H9 (cell line): ENCODE results near the gene B3GALNT2. TPM values are rescaled to one million over a fixed set of nuclear protein-coding genes. Genes with fewer than 3 reads are reported as not detected.

Source experiments
- DNase-seq: peaks from one replicate; pipeline ENCODE4 v3.0.0-alpha.2; 2017
- H2AFZ ChIP-seq: one replicate; pipeline ENCODE4 v1.6.1; 2013; ENCODE audit warnings: mild to moderate bottlenecking, low read length, control low read depth, moderate library complexity
- H2AK5ac ChIP-seq: 2 replicates; pipeline ENCODE4 v1.6.1; 2013; ENCODE audit warnings: low read length, control low read depth, mixed read lengths; ENCODE audit not compliant: insufficient read length
- H2BK120ac ChIP-seq: one replicate; pipeline ENCODE4 v1.6.1; 2013; ENCODE audit warnings: low read depth, mild to moderate bottlenecking, low read length, control low read depth, inconsistent platforms; ENCODE audit not compliant: poor library complexity, severe bottlenecking
- H2BK12ac ChIP-seq: 2 replicates; pipeline ENCODE4 v1.6.1; 2013; ENCODE audit warnings: low read length, control low read depth, mixed read lengths, low read depth; ENCODE audit not compliant: insufficient read length
- H2BK15ac ChIP-seq: 2 replicates; pipeline ENCODE4 v1.6.1; 2013; ENCODE audit warnings: low read depth, low read length, control low read depth
- H2BK20ac ChIP-seq: one replicate; pipeline ENCODE4 v1.6.1; 2013; ENCODE audit warnings: low read depth, mild to moderate bottlenecking, low read length, control low read depth, inconsistent platforms; ENCODE audit not compliant: poor library complexity, severe bottlenecking
- H2BK5ac ChIP-seq: 2 replicates; pipeline ENCODE4 v1.6.1; 2013; ENCODE audit warnings: low read length, control low read depth, mixed read lengths; ENCODE audit not compliant: insufficient read length
- H3K14ac ChIP-seq: 2 replicates; pipeline ENCODE4 v1.6.1; 2013; ENCODE audit warnings: low read length, control low read depth; ENCODE audit not compliant: insufficient read depth
- H3K18ac ChIP-seq: 2 replicates; pipeline ENCODE4 v1.6.1; 2013; ENCODE audit warnings: low read depth, mild to moderate bottlenecking, mixed read lengths, low read length, control low read depth; ENCODE audit not compliant: insufficient read length
- H3K23ac ChIP-seq: 2 replicates; pipeline ENCODE4 v1.6.1; 2013; ENCODE audit warnings: low read length, control low read depth, mixed read lengths, low read depth; ENCODE audit not compliant: insufficient read length
- H3K23me2 ChIP-seq: 2 replicates; pipeline ENCODE4 v1.6.1; 2013; ENCODE audit warnings: low read depth, mild to moderate bottlenecking, mixed read lengths, low read length, control low read depth; ENCODE audit not compliant: insufficient read length, poor library complexity, severe bottlenecking
- H3K27ac ChIP-seq: 2 replicates; pipeline ENCODE4 v1.5.1; 2013; ENCODE audit warnings: low read length, control low read depth, mixed read lengths, low read depth; ENCODE audit not compliant: insufficient read length
- H3K27me3 ChIP-seq: 2 replicates; pipeline ENCODE4 v1.6.1; 2013; ENCODE audit warnings: low read length, control low read depth, inconsistent platforms; ENCODE audit not compliant: insufficient read depth
- H3K4ac ChIP-seq: 2 replicates; pipeline ENCODE4 v1.6.1; 2013; ENCODE audit warnings: low read depth, mild to moderate bottlenecking, control low read depth, inconsistent platforms, low read length, moderate library complexity
- H3K4me1 ChIP-seq: 2 replicates; pipeline ENCODE4 v1.6.1; 2013; ENCODE audit warnings: low read length, control low read depth, inconsistent platforms; ENCODE audit not compliant: insufficient read depth
- H3K4me2 ChIP-seq: 2 replicates; pipeline ENCODE4 v1.6.1; 2013; ENCODE audit warnings: low read length, control low read depth, mixed read lengths; ENCODE audit not compliant: insufficient read length, insufficient read depth
- H3K56ac ChIP-seq: 2 replicates; pipeline ENCODE4 v1.6.1; 2013; ENCODE audit warnings: low read depth, mild to moderate bottlenecking, mixed read lengths, low read length, control low read depth; ENCODE audit not compliant: insufficient read length
- H3K79me1 ChIP-seq: 2 replicates; pipeline ENCODE4 v1.6.1; 2013; ENCODE audit warnings: low read depth, mild to moderate bottlenecking, moderate library complexity, low read length, control low read depth, inconsistent platforms; ENCODE audit not compliant: insufficient read depth, poor library complexity, severe bottlenecking
- H3K79me2 ChIP-seq: 2 replicates; pipeline ENCODE4 v1.6.1; 2013; ENCODE audit warnings: low read length, control low read depth, inconsistent platforms; ENCODE audit not compliant: insufficient read depth
- H3K9ac ChIP-seq: 2 replicates; pipeline ENCODE4 v1.6.1; 2013; ENCODE audit warnings: low read length, control low read depth, mixed read lengths; ENCODE audit not compliant: insufficient read length; ENCODE audit errors: extremely low read depth
- H3K9me3 ChIP-seq: one replicate; pipeline ENCODE4 v1.6.1; 2013; ENCODE audit warnings: low read depth, low read length, inconsistent platforms; ENCODE audit not compliant: control insufficient read depth
- H3T11ph ChIP-seq: one replicate; pipeline ENCODE4 v1.6.1; 2013; ENCODE audit warnings: mild to moderate bottlenecking, low read length, control low read depth, inconsistent platforms
- H4K20me1 ChIP-seq: one replicate; pipeline ENCODE4 v1.6.1; 2013; ENCODE audit not compliant: control insufficient read depth, insufficient read length, insufficient read depth
- H4K5ac ChIP-seq: 2 replicates; pipeline ENCODE4 v1.6.1; 2013; ENCODE audit warnings: low read depth, mild to moderate bottlenecking, mixed read lengths, low read length, control low read depth; ENCODE audit not compliant: insufficient read length
- H4K8ac ChIP-seq: replicated peaks from 2 replicates; pipeline ENCODE4 v1.6.1; 2013; ENCODE audit warnings: low read length, control low read depth, mixed read lengths, low read depth; ENCODE audit not compliant: insufficient read length
- H4K91ac ChIP-seq: 2 replicates; pipeline ENCODE4 v1.6.1; 2013; ENCODE audit warnings: low read depth, mild to moderate bottlenecking, moderate library complexity, mixed read lengths, low read length, control low read depth; ENCODE audit not compliant: insufficient read length
- H3K27ac Mint-ChIP-seq, 3 experiments: 2 replicates in 2 of 3; 3 replicates in 1 of 3; pipeline ENCODE4 v1.8.0; 2020 to 2021; ENCODE audit warnings: mixed read lengths in 3 of 3, mild to moderate bottlenecking in 1 of 3, moderate library complexity in 1 of 3
- H3K27me3 Mint-ChIP-seq: 2 replicates; pipeline ENCODE4 v1.8.0; 2021; ENCODE audit warnings: low read depth, mild to moderate bottlenecking, moderate library complexity, mixed read lengths
- H3K36me3 Mint-ChIP-seq, 3 experiments: 2 replicates in 2 of 3; 3 replicates in 1 of 3; pipeline ENCODE4 v1.8.0; 2020 to 2021; ENCODE audit warnings: low read depth in 3 of 3, mixed read lengths in 3 of 3; ENCODE audit not compliant: insufficient read depth in 1 of 3
- H3K4me1 Mint-ChIP-seq, 2 experiments: 2 replicates each; pipeline ENCODE4 v1.8.0; 2020; ENCODE audit warnings: mixed read lengths in 2 of 2
- H3K4me3 Mint-ChIP-seq, 2 experiments: 2 replicates in 1 of 2; 3 replicates in 1 of 2; pipeline ENCODE4 v1.8.0; 2020 to 2021; ENCODE audit warnings: mild to moderate bottlenecking in 2 of 2, mixed read lengths in 2 of 2, moderate library complexity in 1 of 2
- H3K9me3 Mint-ChIP-seq, 2 experiments: 2 replicates in 1 of 2; 3 replicates in 1 of 2; pipeline ENCODE4 v1.8.0; 2020; ENCODE audit warnings: mild to moderate bottlenecking in 2 of 2, mixed read lengths in 2 of 2, moderate library complexity in 1 of 2
- WGBS: extraction: QIAGEN DNeasy Blood & Tissue Kit; methylation state at CpG from one replicate; pipeline ENCODE4 v1.1.7; 2013; ENCODE audit warnings: missing lambda C conversion rate, low lambda C conversion rate, mixed read lengths; ENCODE audit not compliant: insufficient read length; ENCODE audit errors: extremely low coverage; 5-methylcytosine and 5-hydroxymethylcytosine counted together
- total RNA-seq: library from RNA; stranded (reverse); gene quantifications from 2 replicates; pipeline ENCODE4 v1.2.1, GENCODE V29; 2021
- TF ChIP-seq, protein P1 (sequence below): fragments of 200-600 bp; sonication (generic); conservative IDR thresholded peaks from 3 replicates; pipeline ENCODE4 v1.8.0; 2021; ENCODE audit warnings: antibody characterized with exemption, mild to moderate bottlenecking

Gene B3GALNT2
- total RNA-seq, 1 experiment from 2014 or later: 27.8 TPM

DNA sequence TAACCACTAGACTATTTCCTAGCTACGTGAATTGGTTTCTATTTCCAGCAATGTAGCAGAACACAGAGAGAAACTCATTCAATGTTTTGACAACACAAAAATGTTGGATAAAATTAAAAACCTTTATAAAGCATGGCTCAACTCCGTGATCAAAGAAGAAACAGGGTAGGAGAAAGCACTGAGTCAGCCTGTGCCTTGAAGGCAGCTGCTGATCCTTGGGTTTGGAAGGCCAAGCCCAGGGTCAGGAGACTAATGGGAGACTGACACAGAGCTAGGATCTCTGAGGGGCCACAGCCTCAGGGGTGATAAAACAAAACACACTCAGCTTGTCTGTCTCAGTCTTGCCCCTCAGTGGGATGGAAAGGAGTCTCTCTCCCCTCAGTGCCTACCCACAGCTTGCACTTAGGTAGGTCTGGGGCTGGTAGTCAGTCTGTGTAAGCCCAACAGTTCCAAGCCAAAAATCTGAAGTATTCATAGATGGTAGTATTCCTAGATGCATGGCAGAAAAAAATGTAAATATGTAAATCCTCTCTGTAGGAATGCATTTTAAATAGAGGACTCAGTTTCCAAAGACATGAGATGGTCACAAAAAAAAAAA is 53.3 kb downstream of the B3GALNT2 start:
- no peaks in the 10 kb centered on the region for H3K79me2 ChIP-seq
- no peak overlapping the region for H4K5ac ChIP-seq
- H3K4ac ChIP-seq: no peak overlapping the region
- no peak overlapping the region for H3K56ac ChIP-seq
- no peaks in the 10 kb centered on the region for H3K79me1 ChIP-seq
- Mint-ChIP-seq H3K27ac (peak overlapping the region in 2 of 3 experiments; percentile 61 to 67; a peak in 4 of 7 replicates), H3K36me3 (peaks cover 14 to 82% (median 39%) of the 10 kb centered on the region in 3 experiments; a peak in 6 of 7 replicates), H3K27me3 (no peaks in the 10 kb centered on the region), H3K9me3 (no peaks in the 10 kb centered on the region), H3K4me1 (no peaks in the 10 kb centered on the region; a peak in 1 of 4 replicates), H3K4me3 (no peak overlapping the region; a peak in 1 of 5 replicates)
- no peak overlapping the region for H3K9ac ChIP-seq
- H2BK12ac ChIP-seq: no peak overlapping the region
- no peaks in the 10 kb centered on the region for H4K20me1 ChIP-seq
- no peak for DNase-seq
- H2BK20ac ChIP-seq: no peak overlapping the region
- no peaks in the 10 kb centered on the region for H3K9me3 ChIP-seq
- H4K91ac ChIP-seq: no peak overlapping the region
- TF ChIP-seq, protein P1, sequence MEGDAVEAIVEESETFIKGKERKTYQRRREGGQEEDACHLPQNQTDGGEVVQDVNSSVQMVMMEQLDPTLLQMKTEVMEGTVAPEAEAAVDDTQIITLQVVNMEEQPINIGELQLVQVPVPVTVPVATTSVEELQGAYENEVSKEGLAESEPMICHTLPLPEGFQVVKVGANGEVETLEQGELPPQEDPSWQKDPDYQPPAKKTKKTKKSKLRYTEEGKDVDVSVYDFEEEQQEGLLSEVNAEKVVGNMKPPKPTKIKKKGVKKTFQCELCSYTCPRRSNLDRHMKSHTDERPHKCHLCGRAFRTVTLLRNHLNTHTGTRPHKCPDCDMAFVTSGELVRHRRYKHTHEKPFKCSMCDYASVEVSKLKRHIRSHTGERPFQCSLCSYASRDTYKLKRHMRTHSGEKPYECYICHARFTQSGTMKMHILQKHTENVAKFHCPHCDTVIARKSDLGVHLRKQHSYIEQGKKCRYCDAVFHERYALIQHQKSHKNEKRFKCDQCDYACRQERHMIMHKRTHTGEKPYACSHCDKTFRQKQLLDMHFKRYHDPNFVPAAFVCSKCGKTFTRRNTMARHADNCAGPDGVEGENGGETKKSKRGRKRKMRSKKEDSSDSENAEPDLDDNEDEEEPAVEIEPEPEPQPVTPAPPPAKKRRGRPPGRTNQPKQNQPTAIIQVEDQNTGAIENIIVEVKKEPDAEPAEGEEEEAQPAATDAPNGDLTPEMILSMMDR: no peak
- no peak overlapping the region for H2BK5ac ChIP-seq
- no peak overlapping the region for H3K23ac ChIP-seq
- no peak overlapping the region for H2AK5ac ChIP-seq
- H3K4me1 ChIP-seq: no peaks in the 10 kb centered on the region
- no peak overlapping the region for H3T11ph ChIP-seq
- H2AFZ ChIP-seq: no peak overlapping the region
- H3K23me2 ChIP-seq: no peaks in the 10 kb centered on the region
- H3K4me2 ChIP-seq: no peak overlapping the region
- H3K14ac ChIP-seq: no peak overlapping the region
- WGBS: no CpG with 5 or more reads among the region's 2 CpGs
- H4K8ac ChIP-seq: no peak overlapping the region
- no peak overlapping the region for H2BK15ac ChIP-seq
- no peak overlapping the region for H2BK120ac ChIP-seq
- H3K27ac ChIP-seq: no peak overlapping the region
- no peaks in the 10 kb centered on the region for H3K27me3 ChIP-seq
- no peak overlapping the region for H3K18ac ChIP-seq
